Peyer's patch (tissue), 4 donors: Measurements from ENCODE around the gene SMG9.

Source experiments
- POLR2A ChIP-seq, 2 donors: fragments of 450-650 bp; IDR thresholded peaks; one replicate each; pipeline ENCODE4 v1.5.1; 2017; ENCODE audit warnings: antibody characterized with exemption in 2 of 2, mild to moderate bottlenecking in 2 of 2, moderate library complexity in 2 of 2
- TF ChIP-seq, protein P1 (sequence below), 6 experiments: fragments of 450-650 bp in 4 of 6; fragments of 200-600 bp in 2 of 6; sonication (generic) in 1 of 6; IDR thresholded peaks; one replicate each; pipeline ENCODE4 v1.5.1; 2017 to 2019; ENCODE audit warnings: antibody characterized with exemption in 6 of 6, mild to moderate bottlenecking in 3 of 6, moderate library complexity in 1 of 6

DNA sequence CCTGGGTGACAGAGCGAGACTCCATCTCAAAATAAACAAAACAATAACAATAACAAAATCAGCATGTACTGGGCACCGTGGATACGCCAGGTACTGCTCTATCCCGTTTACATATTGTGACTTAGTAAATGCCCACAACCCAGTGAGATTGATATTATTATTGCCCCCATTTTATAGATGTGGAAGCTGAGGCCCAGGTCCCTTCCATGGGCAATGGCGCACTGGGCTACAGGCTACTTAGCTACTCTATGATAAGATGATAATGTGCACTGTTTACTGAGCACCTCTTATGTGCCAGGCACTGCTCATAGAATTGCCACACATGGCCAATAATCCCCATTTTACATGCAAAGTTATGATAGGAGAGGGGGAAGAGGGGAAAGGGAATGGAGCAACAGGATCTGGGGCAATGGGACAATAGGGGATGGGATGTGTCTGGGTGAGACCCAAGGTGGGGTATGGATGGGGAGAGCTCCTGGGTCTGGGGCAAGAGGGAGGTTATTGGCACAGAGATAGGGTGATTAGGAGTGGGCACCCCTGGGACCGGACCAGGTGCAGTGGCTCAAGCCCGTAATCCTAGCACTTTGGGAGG is 20.6 kb upstream of the SMG9 start:
- TF ChIP-seq, protein P1, sequence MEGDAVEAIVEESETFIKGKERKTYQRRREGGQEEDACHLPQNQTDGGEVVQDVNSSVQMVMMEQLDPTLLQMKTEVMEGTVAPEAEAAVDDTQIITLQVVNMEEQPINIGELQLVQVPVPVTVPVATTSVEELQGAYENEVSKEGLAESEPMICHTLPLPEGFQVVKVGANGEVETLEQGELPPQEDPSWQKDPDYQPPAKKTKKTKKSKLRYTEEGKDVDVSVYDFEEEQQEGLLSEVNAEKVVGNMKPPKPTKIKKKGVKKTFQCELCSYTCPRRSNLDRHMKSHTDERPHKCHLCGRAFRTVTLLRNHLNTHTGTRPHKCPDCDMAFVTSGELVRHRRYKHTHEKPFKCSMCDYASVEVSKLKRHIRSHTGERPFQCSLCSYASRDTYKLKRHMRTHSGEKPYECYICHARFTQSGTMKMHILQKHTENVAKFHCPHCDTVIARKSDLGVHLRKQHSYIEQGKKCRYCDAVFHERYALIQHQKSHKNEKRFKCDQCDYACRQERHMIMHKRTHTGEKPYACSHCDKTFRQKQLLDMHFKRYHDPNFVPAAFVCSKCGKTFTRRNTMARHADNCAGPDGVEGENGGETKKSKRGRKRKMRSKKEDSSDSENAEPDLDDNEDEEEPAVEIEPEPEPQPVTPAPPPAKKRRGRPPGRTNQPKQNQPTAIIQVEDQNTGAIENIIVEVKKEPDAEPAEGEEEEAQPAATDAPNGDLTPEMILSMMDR (IDR thresholded peaks at IDR 0.05), result no peak
- TF ChIP-seq POLR2A (IDR thresholded peaks at IDR 0.05), result no peak
